Esophagus muscularis mucosa (tissue), 4 donors: ENCODE data around the gene KLF7.

Source experiments
- CTCF ChIP-seq, 3 experiments: fragments of 200-600 bp in 2 of 3; fragments of 450-650 bp in 1 of 3; sonication (generic) in 2 of 3; IDR thresholded peaks; one replicate each; pipeline ENCODE4 v1.5.1; 2017 to 2019; ENCODE audit warnings: antibody characterized with exemption in 3 of 3, mild to moderate bottlenecking in 2 of 3, moderate library complexity in 1 of 3
- EP300 ChIP-seq: sonication (generic); formaldehyde crosslinking; IDR thresholded peaks from one replicate; pipeline ENCODE4 v1.6.1; 2017; ENCODE audit warnings: antibody characterized with exemption
- POLR2A ChIP-seq: fragments of 450-650 bp; IDR thresholded peaks from one replicate; pipeline ENCODE4 v1.6.1; 2017; ENCODE audit warnings: antibody characterized with exemption, moderate library complexity, mild to moderate bottlenecking, low read depth

GRCh38 chr2:207092818-207093217, 72.9 kb downstream of the KLF7 start:
- TF ChIP-seq POLR2A, result no peak
- TF ChIP-seq CTCF (IDR thresholded peaks at IDR 0.05), result no peak
- no peak for TF ChIP-seq EP300
